Body of pancreas (tissue), 4 donors: Measurements from ENCODE around the gene ARHGAP15. TPM values are rescaled to one million over a fixed set of nuclear protein-coding genes. Genes with fewer than 3 reads are reported as not detected.

Experiments
- ATAC-seq: fragments of 150-250 bp; one replicate; pipeline ENCODE4 v1.9.1; 2016
- DNase-seq, 4 donors: peaks; one replicate each; pipeline ENCODE4 v3.0.0-alpha.2; 2019
- H3K27ac ChIP-seq, 4 donors: fragments of 200-600 bp; sonication (generic); 1 replicate in 3 of 4; 2 replicates in 1 of 4; pipeline versions ENCODE4 v1.5.1 to v1.6.1; 2016 to 2019; ENCODE audit warnings: mild to moderate bottlenecking in 1 of 4, mixed read lengths in 1 of 4, moderate library complexity in 1 of 4
- H3K27me3 ChIP-seq, 2 donors: fragments of 200-600 bp; sonication (generic); one replicate each; pipeline ENCODE4 v1.6.0; 2016; ENCODE audit warnings: mild to moderate bottlenecking in 1 of 2
- H3K36me3 ChIP-seq, 2 donors: fragments of 200-600 bp; sonication (generic); replicated peaks in 1 of 2; 2 replicates each; pipeline ENCODE4 v1.5.1; 2016; ENCODE audit warnings: low read depth in 2 of 2; ENCODE audit not compliant: insufficient read depth in 1 of 2
- H3K4me1 ChIP-seq: fragments of 200-600 bp; sonication (generic); one replicate; pipeline ENCODE4 v1.6.0; 2016
- H3K4me3 ChIP-seq, 2 donors: fragments of 200-600 bp; sonication (generic); 1 replicate in 1 of 2; 2 replicates in 1 of 2; pipeline ENCODE4 v1.5.1; 2016 to 2019
- H3K9me3 ChIP-seq, 3 donors: fragments of 200-600 bp; sonication (generic); 1 replicate in 2 of 3; 2 replicates in 1 of 3; pipeline ENCODE4 v1.5.1; 2016
- POLR2A ChIP-seq, 3 donors: fragments of 450-650 bp; IDR thresholded peaks; one replicate each; pipeline ENCODE4 v1.6.1; 2016; ENCODE audit warnings: antibody characterized with exemption in 3 of 3, mild to moderate bottlenecking in 2 of 3
- WGBS, 2 donors: methylation state at CpG; one replicate each; pipeline ENCODE4 v1.1.5; 2017; 5-methylcytosine and 5-hydroxymethylcytosine counted together
- intact Hi-C: fragments of 100-400 bp; cut with DNase I; formaldehyde crosslinking; loops from one replicate; pipeline ENCODE4 v1.15.1; 2023
- total RNA-seq, 2 donors: library from RNA; depleted of rRNA; stranded (reverse); fragments of >200 nt; gene quantifications; one replicate each; pipeline ENCODE4 v1.1.0, GENCODE V29; 2016
- TF ChIP-seq, protein P1 (sequence below), 7 experiments: fragments of 450-650 bp in 4 of 7; fragments of 200-600 bp in 3 of 7; sonication (generic) in 3 of 7; IDR thresholded peaks; one replicate each; pipeline ENCODE4 v1.5.1; 2016 to 2019; ENCODE audit warnings: antibody characterized with exemption in 7 of 7

The ARHGAP15 gene
- total RNA-seq, 2 donors from 2014 or later, result 1.3 TPM; not detected in 1

DNA sequence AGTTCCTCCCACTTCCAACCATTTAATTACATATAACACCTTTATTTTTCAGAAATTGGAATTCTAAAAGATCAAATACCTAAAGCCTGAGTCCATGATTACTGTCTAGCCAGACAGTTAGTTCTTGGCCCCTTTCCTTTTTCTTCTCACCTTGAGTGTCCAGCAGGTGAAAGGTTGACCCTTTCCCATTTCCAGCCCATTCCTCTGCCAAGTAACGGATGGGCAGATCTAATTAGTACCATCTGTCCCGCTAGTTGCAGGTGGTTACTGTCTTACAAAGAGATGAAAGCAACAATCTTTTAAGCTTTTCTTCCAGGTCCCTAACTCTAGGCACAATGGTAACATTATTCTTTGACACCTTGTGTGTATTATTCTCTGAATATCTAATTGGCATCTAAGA is 506.7 kb downstream of the ARHGAP15 start:
- DNase-seq, result no peak
- no peaks in the 10 kb centered on the region for H3K9me3 ChIP-seq
- H3K27ac ChIP-seq, result no peak overlapping the region
- 88 to 89% methylated on average over 2 of the region's 2 CpGs for WGBS, 2 donors
- no peak for TF ChIP-seq POLR2A (IDR thresholded peaks at IDR 0.05)
- TF ChIP-seq, protein P1, sequence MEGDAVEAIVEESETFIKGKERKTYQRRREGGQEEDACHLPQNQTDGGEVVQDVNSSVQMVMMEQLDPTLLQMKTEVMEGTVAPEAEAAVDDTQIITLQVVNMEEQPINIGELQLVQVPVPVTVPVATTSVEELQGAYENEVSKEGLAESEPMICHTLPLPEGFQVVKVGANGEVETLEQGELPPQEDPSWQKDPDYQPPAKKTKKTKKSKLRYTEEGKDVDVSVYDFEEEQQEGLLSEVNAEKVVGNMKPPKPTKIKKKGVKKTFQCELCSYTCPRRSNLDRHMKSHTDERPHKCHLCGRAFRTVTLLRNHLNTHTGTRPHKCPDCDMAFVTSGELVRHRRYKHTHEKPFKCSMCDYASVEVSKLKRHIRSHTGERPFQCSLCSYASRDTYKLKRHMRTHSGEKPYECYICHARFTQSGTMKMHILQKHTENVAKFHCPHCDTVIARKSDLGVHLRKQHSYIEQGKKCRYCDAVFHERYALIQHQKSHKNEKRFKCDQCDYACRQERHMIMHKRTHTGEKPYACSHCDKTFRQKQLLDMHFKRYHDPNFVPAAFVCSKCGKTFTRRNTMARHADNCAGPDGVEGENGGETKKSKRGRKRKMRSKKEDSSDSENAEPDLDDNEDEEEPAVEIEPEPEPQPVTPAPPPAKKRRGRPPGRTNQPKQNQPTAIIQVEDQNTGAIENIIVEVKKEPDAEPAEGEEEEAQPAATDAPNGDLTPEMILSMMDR (IDR thresholded peaks at IDR 0.05), result no peak
- intact Hi-C loops, result no loop called here
- no peak for ATAC-seq
- H3K4me3 ChIP-seq, result no peak overlapping the region
- no peaks in the 10 kb centered on the region for H3K27me3 ChIP-seq
- no peaks in the 10 kb centered on the region for H3K36me3 ChIP-seq
- no peaks in the 10 kb centered on the region for H3K4me1 ChIP-seq

DNA sequence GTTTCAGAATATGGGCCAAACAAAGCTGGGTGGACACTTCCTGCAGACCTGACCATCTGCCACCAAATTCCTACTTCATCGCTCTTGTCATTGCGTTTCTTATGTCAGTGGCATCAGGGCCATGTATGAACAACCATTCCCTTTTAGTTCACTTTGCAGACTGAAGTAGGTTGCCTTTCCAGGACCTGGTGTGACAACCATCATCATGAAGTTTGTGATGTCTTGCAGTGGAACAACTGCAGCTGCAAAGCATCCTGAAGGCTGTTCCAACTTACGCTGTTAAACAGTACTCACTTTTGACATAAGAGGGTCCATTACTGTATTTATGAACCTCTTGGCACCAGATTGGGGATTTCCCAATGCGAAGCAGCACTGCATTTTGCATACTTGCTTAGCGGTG is 511.6 kb downstream of the ARHGAP15 start:
- intact Hi-C loops, result no loop called here
- H3K4me3 ChIP-seq, result no peak overlapping the region
- no peaks in the 10 kb centered on the region for H3K4me1 ChIP-seq
- ATAC-seq (no peak), DNase-seq (no peak)
- no peaks in the 10 kb centered on the region for H3K36me3 ChIP-seq
- 80 to 84% methylated on average over 5 of the region's 5 CpGs for WGBS, 2 donors
- no peak overlapping the region for H3K27ac ChIP-seq
- no peaks in the 10 kb centered on the region for H3K9me3 ChIP-seq
- no peaks in the 10 kb centered on the region for H3K27me3 ChIP-seq
- TF ChIP-seq, protein P1 (IDR thresholded peaks at IDR 0.05), result no peak
- TF ChIP-seq POLR2A (IDR thresholded peaks at IDR 0.05), result no peak

DNA sequence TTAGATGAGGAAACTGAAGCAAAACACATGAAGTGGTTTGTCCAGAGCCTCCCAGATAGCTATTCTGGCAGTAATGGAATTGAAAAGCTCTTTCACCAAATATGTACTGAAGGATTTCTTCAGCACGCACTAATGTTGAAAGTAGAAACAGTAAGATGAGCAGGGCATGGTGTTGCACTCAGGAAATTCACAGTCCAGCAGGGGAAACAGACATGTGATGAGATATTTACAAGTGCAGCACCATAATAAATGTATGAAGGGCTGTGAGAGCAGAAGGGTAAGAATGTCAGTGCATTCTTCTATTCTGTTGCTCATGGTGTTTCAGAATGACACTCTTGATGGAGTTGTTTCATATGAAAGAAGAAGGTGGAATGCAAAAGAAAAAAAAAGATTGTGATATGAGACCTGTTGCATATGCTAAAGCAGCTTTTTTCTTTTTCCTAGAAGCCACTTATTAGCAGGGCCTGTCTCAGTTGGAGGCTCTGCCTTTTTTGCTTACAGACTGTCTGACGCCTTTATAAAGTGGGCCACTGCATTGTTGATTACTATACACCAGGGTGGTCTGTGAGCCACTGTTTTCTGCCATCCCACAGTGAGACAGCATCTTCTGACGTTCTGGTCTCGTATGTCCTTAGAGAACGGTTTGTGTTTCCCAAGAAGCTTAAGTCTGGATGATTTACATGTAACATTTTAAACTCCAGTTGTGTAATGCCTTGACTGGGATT is 516.9 kb downstream of the ARHGAP15 start:
- Histone ChIP-seq H3K9me3 (no peaks in the 10 kb centered on the region), H3K4me3 (no peak overlapping the region), H3K27ac (no peak overlapping the region), H3K36me3 (no peaks in the 10 kb centered on the region), H3K27me3 (no peaks in the 10 kb centered on the region), H3K4me1 (no peaks in the 10 kb centered on the region)
- ATAC-seq (no peak), DNase-seq (no peak)
- intact Hi-C loops, result no loop called here
- WGBS, 2 donors, result 75 to 79% methylated on average over 5 of the region's 5 CpGs
- TF ChIP-seq, protein P1 (IDR thresholded peaks at IDR 0.05), result no peak
- no peak for TF ChIP-seq POLR2A (IDR thresholded peaks at IDR 0.05)

DNA sequence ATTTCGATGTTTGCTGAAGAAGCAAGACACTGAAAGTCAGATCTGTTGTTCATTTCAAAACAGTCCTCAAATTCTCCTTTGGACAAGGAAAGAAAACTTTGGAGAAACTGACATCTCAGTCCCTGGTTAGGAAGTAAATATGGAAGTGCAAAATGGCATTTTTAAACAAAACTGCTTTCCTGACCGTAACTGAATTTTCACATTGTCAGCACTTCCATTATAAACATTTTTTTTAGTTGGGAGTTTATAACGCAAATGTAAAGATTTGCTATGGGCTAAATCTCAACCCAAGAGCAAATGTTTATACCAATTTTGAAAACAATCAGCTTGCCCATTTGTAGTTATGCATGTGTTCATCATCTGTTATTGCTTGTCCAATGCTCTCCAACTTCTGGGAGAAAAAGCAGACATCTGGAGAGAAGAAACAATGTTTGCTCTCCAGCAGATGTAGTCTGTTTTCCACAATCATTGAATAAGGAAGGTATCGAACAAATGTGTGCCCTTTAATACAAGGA is 520.1 kb downstream of the ARHGAP15 start:
- Histone ChIP-seq H3K4me1 (no peaks in the 10 kb centered on the region), H3K4me3 (no peak overlapping the region), H3K36me3 (no peaks in the 10 kb centered on the region), H3K27me3 (no peaks in the 10 kb centered on the region), H3K27ac (no peak overlapping the region), H3K9me3 (no peaks in the 10 kb centered on the region)
- WGBS, 2 donors, result 85% methylated on average over 4 of the region's 4 CpGs
- TF ChIP-seq, protein P1 (IDR thresholded peaks at IDR 0.05), result no peak
- no peak for TF ChIP-seq POLR2A (IDR thresholded peaks at IDR 0.05)
- intact Hi-C loops, result no loop called here
- DNase-seq, result no peak
- no peak for ATAC-seq

DNA sequence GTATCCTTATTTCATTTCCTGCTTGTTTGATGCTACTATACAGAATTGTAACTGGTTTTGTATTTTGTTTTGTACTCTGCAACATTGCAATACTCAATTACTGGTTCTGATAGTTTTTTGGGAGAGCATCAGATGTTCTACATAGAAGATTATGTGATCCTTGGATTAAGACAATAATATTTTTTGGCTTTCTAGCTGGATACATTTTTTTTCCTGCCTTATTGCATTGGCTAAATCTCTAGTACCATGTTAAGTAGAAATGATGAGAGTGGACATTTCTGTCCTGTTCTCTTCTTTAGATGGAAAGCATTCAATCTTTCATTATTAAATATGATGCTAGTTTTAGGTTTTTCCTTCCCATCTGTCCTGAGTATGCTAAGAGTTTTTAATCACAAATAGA is 523.5 kb downstream of the ARHGAP15 start:
- no peak for ATAC-seq
- TF ChIP-seq, protein P1 (IDR thresholded peaks at IDR 0.05), result no peak
- TF ChIP-seq POLR2A (IDR thresholded peaks at IDR 0.05), result no peak
- no peaks in the 10 kb centered on the region for H3K4me1 ChIP-seq
- no peak overlapping the region for H3K4me3 ChIP-seq
- no peaks in the 10 kb centered on the region for H3K9me3 ChIP-seq
- intact Hi-C loops, result no loop called here
- H3K27me3 ChIP-seq, result no peaks in the 10 kb centered on the region
- no peak for DNase-seq
- H3K27ac ChIP-seq, result no peak overlapping the region
- no peaks in the 10 kb centered on the region for H3K36me3 ChIP-seq
